Upper lobe of left lung (tissue), 4 donors: ENCODE results near the gene PPIL6.

Experiments
- EP300 ChIP-seq, 4 donors: sonication (generic); formaldehyde crosslinking; IDR thresholded peaks; one replicate each; pipeline ENCODE4 v1.5.1; 2017; ENCODE audit warnings: antibody characterized with exemption in 4 of 4, control low read depth in 2 of 4
- POLR2AphosphoS5 ChIP-seq, 2 donors: sonication (generic); formaldehyde crosslinking; IDR thresholded peaks; one replicate each; pipeline ENCODE4 v1.5.1; 2017; ENCODE audit warnings: antibody characterized with exemption in 2 of 2
- TF ChIP-seq, protein P1 (sequence below), 6 experiments: fragments of 450-650 bp in 4 of 6; fragments of 200-600 bp in 2 of 6; sonication (generic) in 2 of 6; IDR thresholded peaks; one replicate each; pipeline ENCODE4 v1.5.1; 2016 to 2019; ENCODE audit warnings: antibody characterized with exemption in 6 of 6

DNA sequence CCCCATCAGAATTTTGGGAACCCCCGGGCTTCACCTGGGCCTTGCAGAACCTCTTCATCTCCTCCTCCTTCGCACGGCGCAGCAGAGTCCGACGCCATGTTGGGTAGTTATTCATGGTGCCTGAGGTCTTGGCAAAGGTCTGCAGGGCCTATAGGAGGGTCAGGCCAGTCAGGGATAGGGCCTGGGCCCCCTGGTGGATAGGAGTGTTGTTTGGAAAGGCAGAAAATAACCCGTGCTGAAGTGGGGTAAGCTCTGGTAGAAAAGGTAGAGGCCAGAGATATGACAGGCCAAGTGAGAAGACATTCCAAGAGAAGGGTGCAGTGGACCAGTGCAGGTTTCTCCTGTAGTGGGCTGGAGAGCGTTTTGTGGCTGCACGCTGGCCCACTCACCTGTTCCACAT lies 5.0 kb upstream of the PPIL6 start:
- TF ChIP-seq, protein P1, sequence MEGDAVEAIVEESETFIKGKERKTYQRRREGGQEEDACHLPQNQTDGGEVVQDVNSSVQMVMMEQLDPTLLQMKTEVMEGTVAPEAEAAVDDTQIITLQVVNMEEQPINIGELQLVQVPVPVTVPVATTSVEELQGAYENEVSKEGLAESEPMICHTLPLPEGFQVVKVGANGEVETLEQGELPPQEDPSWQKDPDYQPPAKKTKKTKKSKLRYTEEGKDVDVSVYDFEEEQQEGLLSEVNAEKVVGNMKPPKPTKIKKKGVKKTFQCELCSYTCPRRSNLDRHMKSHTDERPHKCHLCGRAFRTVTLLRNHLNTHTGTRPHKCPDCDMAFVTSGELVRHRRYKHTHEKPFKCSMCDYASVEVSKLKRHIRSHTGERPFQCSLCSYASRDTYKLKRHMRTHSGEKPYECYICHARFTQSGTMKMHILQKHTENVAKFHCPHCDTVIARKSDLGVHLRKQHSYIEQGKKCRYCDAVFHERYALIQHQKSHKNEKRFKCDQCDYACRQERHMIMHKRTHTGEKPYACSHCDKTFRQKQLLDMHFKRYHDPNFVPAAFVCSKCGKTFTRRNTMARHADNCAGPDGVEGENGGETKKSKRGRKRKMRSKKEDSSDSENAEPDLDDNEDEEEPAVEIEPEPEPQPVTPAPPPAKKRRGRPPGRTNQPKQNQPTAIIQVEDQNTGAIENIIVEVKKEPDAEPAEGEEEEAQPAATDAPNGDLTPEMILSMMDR (IDR thresholded peaks at IDR 0.05): no peak
- TF ChIP-seq EP300 (IDR thresholded peaks at IDR 0.05) (no peak), POLR2AphosphoS5 (IDR thresholded peaks at IDR 0.05) (no peak)
